NCI-H1417 treated with DMSO at 0.1 percent for 48 hours (cell line): ENCODE measurements around the gene DAGLA.
"Not testable (repeated sequence)": the region's sequence is repeated elsewhere in the genome, so short reads cannot be mapped to it uniquely, and the experiment has no call there.

ENCODE experiments used
- DNase-seq: peaks from one replicate; lab custom pipeline; 2025; lab: John Stamatoyannopoulos, UW

Gene DAGLA

GRCh38 chr11:61667684-61668305 is 12.4 kb upstream of the DAGLA start:
- DNase-seq = no peak

- no peak for DNase-seq
Measured at GRCh38 chr11:61669417-61669816, 10.8 kb upstream of the DAGLA start.

GRCh38 chr11:61670626-61671025 is 9.6 kb upstream of the DAGLA start:
- DNase-seq = no peak

- no peak for DNase-seq
Measured at GRCh38 chr11:61671527-61671926, 8.7 kb upstream of the DAGLA start.

- DNase-seq = not testable (repeated sequence)
Measured at GRCh38 chr11:61673946-61674467, 6.2 kb upstream of the DAGLA start.

- DNase-seq = no peak
Measured at GRCh38 chr11:61675826-61676225, 4.4 kb upstream of the DAGLA start.

- no peak for DNase-seq
Measured at GRCh38 chr11:61679296-61679695, 895 bp upstream of the DAGLA start.

GRCh38 chr11:61680622-61681221 is 531 bp downstream of the DAGLA start:
- DNase-seq = no peak

- DNase-seq = no peak
Measured at GRCh38 chr11:61682093-61682732, 2.0 kb downstream of the DAGLA start.

- DNase-seq = no peak
Measured at GRCh38 chr11:61682906-61683675, 2.9 kb downstream of the DAGLA start.

- DNase-seq = no peak
Measured at GRCh38 chr11:61683961-61684869, 4.0 kb downstream of the DAGLA start.

GRCh38 chr11:61684870-61685616 is 4.9 kb downstream of the DAGLA start:
- no peak for DNase-seq

- DNase-seq = no peak
Measured at GRCh38 chr11:61685617-61685967, 5.4 kb downstream of the DAGLA start.

GRCh38 chr11:61686066-61686465 is 5.9 kb downstream of the DAGLA start:
- no peak for DNase-seq

GRCh38 chr11:61686469-61686868 is 6.3 kb downstream of the DAGLA start:
- DNase-seq = no peak

GRCh38 chr11:61687420-61687819 is 7.2 kb downstream of the DAGLA start:
- DNase-seq = no peak

GRCh38 chr11:61688365-61689163 is 8.4 kb downstream of the DAGLA start:
- DNase-seq = no peak

- DNase-seq = no peak
Measured at GRCh38 chr11:61689164-61689496, 8.9 kb downstream of the DAGLA start.

- DNase-seq = peak; percentile 72
Measured at GRCh38 chr11:61690706-61691379, 10.7 kb downstream of the DAGLA start.
